GM19193 (cell line): ENCODE data around the gene LRRC2.

Source experiments
- POLR2A ChIP-seq: IDR thresholded peaks from 4 replicates; pipeline ENCODE4 v1.6.1; 2011; ENCODE audit not compliant: insufficient read depth, insufficient read length; ENCODE audit errors: extremely low read depth

LRRC2 gene

GRCh38 chr3:46566040-46566641 is at the start of gene LRRC2:
Gene LRRC2 (minus strand): TSS chr3:46566302. CDS start chr3:46551591, 14,711 bp downstream.
- TF ChIP-seq POLR2A = no peak

- TF ChIP-seq POLR2A = no peak
Observed at GRCh38 chr3:46615050-46615775, 49.1 kb upstream of the LRRC2 start.

GRCh38 chr3:46614431-46614830 is 48.3 kb upstream of the LRRC2 start:
- no peak for TF ChIP-seq POLR2A

- no peak for TF ChIP-seq POLR2A
Observed at GRCh38 chr3:46613313-46614005, 47.4 kb upstream of the LRRC2 start.

- no peak for TF ChIP-seq POLR2A
Observed at GRCh38 chr3:46612324-46612723, 46.2 kb upstream of the LRRC2 start, which contains the start of gene FAM240A. Gene FAM240A (plus strand): TSS chr3:46612525. CDS start chr3:46612684, 159 bp downstream.

- no peak for TF ChIP-seq POLR2A
Observed at GRCh38 chr3:46609944-46610722, 44.0 kb upstream of the LRRC2 start.

- TF ChIP-seq POLR2A = no peak
Observed at GRCh38 chr3:46609212-46609721, 43.2 kb upstream of the LRRC2 start.

- no peak for TF ChIP-seq POLR2A
Observed at GRCh38 chr3:46607603-46608028, 41.5 kb upstream of the LRRC2 start.

- TF ChIP-seq POLR2A = no peak
Observed at GRCh38 chr3:46604127-46604526, 38.0 kb upstream of the LRRC2 start.

- no peak for TF ChIP-seq POLR2A
Observed at GRCh38 chr3:46603446-46604046, 37.4 kb upstream of the LRRC2 start.

GRCh38 chr3:46599590-46599989 is 33.5 kb upstream of the LRRC2 start:
- TF ChIP-seq POLR2A = no peak

GRCh38 chr3:46595819-46596314 is 29.8 kb upstream of the LRRC2 start:
- TF ChIP-seq POLR2A = no peak

- TF ChIP-seq POLR2A = no peak
Observed at GRCh38 chr3:46594723-46595122, 28.6 kb upstream of the LRRC2 start.

GRCh38 chr3:46593979-46594378 is 27.9 kb upstream of the LRRC2 start:
- no peak for TF ChIP-seq POLR2A
